ENCODE measurements around the gene SRSF9.

Gene SRSF9

DNA sequence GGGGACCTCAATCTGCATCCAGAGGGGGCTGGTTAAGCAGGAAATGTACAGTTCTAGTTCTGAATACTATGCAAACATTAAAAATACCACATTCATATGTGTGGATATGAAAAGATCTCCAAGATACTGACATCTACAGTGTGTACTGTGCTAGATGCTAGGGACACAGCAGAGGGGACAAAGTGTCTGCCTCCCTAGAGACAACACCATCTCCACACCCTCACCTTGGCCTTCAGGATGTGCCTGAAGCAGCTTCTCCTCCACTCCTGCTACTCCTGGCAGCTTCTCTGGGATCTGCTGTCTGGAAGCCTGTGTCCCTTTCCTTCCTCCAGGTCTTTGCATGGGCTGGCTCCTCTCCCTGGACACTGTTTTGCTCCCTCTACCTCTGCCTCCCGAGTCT, 10.7 kb upstream of the SRSF9 start:
- DNase-seq (ENCODE audit: low read depth), result no peak
- TF ChIP-seq, protein P1, sequence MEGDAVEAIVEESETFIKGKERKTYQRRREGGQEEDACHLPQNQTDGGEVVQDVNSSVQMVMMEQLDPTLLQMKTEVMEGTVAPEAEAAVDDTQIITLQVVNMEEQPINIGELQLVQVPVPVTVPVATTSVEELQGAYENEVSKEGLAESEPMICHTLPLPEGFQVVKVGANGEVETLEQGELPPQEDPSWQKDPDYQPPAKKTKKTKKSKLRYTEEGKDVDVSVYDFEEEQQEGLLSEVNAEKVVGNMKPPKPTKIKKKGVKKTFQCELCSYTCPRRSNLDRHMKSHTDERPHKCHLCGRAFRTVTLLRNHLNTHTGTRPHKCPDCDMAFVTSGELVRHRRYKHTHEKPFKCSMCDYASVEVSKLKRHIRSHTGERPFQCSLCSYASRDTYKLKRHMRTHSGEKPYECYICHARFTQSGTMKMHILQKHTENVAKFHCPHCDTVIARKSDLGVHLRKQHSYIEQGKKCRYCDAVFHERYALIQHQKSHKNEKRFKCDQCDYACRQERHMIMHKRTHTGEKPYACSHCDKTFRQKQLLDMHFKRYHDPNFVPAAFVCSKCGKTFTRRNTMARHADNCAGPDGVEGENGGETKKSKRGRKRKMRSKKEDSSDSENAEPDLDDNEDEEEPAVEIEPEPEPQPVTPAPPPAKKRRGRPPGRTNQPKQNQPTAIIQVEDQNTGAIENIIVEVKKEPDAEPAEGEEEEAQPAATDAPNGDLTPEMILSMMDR (conservative IDR thresholded peaks at IDR 0.05; ENCODE audit: low read depth, low read length), result no peak
- H3K4me3 ChIP-seq (ENCODE audit: low read depth, low read length), result no peak overlapping the region

DNA sequence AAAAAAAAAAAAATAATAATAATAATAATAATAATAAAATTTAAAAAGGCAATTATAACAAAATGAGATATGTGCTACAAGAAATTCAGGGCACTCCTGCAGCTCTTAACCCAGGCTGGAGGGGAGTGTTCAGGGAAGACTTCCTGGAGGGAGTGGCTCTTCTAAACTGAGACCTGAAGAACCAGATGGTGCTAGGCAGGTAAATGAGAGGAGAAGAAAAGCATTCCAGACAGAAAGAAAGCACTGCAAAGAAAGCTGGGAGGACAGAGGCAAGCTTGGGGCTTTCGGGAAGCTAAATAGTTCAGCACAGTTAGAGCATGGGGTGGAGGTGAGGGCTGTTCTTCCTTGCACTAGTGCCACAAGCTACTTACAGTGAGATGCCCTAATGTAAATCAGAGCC, 9.9 kb upstream of the SRSF9 start:
- TF ChIP-seq, protein P1 (conservative IDR thresholded peaks at IDR 0.05; ENCODE audit: low read depth, low read length), result no peak
- DNase-seq (ENCODE audit: low read depth), result no peak

DNA sequence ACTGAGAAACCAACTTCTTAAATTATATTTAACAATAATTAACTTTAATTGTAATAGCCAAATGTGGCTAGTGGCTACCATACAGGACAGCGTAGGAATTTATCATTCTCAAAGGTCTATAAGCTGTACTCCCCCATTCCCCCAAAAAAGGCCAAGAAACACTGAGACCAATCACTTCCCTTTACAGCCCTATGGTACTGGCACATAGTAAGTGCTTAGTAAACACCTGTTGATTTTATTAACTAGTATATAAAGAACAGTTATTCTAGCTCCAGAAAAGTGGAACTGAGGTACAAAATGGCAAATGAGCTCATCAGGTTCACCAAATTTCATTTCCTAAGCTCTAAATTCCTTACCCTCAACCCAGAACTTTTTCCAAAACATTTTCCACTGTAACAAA, 6.1 kb upstream of the SRSF9 start:
- DNase-seq (ENCODE audit: low read depth), result no peak
- H3K4me3 ChIP-seq (ENCODE audit: low read depth, low read length), result no peak overlapping the region
- TF ChIP-seq, protein P1 (conservative IDR thresholded peaks at IDR 0.05; ENCODE audit: low read depth, low read length), result no peak

More for the DNA sequence above, 9.9 kb upstream of the SRSF9 start:
- no peak overlapping the region for H3K4me3 ChIP-seq (ENCODE audit: low read depth, low read length)

GRCh38 chr12:120474616-120474960, 5.0 kb upstream of the SRSF9 start:
- no peak overlapping the region for H3K4me3 ChIP-seq (ENCODE audit: low read depth, low read length)
- peak; percentile 43 for DNase-seq (ENCODE audit: low read depth)

GRCh38 chr12:120473807-120474615, 4.5 kb upstream of the SRSF9 start:
- DNase-seq (ENCODE audit: low read depth), result no peak
- H3K4me3 ChIP-seq (ENCODE audit: low read depth, low read length), result no peak overlapping the region
- TF ChIP-seq, protein P1 (conservative IDR thresholded peaks at IDR 0.05; ENCODE audit: low read depth, low read length), result no peak

More at GRCh38 chr12:120474616-120474960, 5.0 kb upstream of the SRSF9 start:
- TF ChIP-seq, protein P1 (conservative IDR thresholded peaks at IDR 0.05; ENCODE audit: low read depth, low read length), result no peak

DNA sequence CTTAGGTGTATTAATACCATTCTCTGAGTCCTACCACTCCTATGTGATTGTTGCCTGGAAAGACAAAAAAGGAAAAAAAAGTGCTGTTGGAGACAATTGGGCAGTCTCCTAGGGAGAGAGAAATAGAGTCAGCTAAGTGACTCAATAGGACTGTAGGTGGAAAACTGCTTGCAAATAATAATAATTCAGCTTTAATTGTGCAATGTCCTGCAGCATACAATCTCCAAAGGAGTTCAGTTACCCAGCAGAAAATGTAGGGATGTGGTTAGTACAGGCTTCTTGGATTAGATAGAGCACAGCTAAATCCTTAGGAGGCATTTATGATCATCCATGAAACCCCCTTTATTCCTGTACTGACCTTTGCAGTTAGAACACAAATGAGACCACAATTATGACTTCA, 3.0 kb upstream of the SRSF9 start:
- TF ChIP-seq, protein P1 (conservative IDR thresholded peaks at IDR 0.05; ENCODE audit: low read depth, low read length), result no peak
- no peak for DNase-seq (ENCODE audit: low read depth)
- no peak overlapping the region for H3K4me3 ChIP-seq (ENCODE audit: low read depth, low read length)

Data from choroid plexus epithelial cell (primary cell).